Ishikawa (cell line): ENCODE data around the gene PAQR9.

Source experiments
- CEBPB ChIP-seq: IDR thresholded peaks from 2 replicates; pipeline ENCODE4 v1.6.1; 2012
- CREB1 ChIP-seq: IDR thresholded peaks from 2 replicates; pipeline ENCODE4 v1.6.1; 2012; ENCODE audit warnings: low read depth
- EGR1 ChIP-seq: IDR thresholded peaks from 2 replicates; pipeline ENCODE4 v1.6.1; 2012
- EP300 ChIP-seq: IDR thresholded peaks from 2 replicates; pipeline ENCODE4 v1.6.1; 2012; ENCODE audit warnings: borderline replicate concordance
- FOXM1 ChIP-seq: IDR thresholded peaks from 2 replicates; pipeline ENCODE4 v1.6.1; 2012; ENCODE audit warnings: low read depth, borderline replicate concordance
- MAX ChIP-seq: IDR thresholded peaks from 2 replicates; pipeline ENCODE4 v1.6.1; 2012
- NFIC ChIP-seq: IDR thresholded peaks from 2 replicates; pipeline ENCODE4 v1.6.1; 2012
- RAD21 ChIP-seq: IDR thresholded peaks from 2 replicates; pipeline ENCODE4 v1.6.1; 2012; ENCODE audit warnings: low read depth
- REST ChIP-seq: IDR thresholded peaks from 2 replicates; pipeline ENCODE4 v1.6.1; 2012; ENCODE audit warnings: low read depth, mild to moderate bottlenecking
- TAF1 ChIP-seq: IDR thresholded peaks from 2 replicates; pipeline ENCODE4 v1.6.1; 2012; ENCODE audit warnings: low read depth, mild to moderate bottlenecking
- TCF12 ChIP-seq: IDR thresholded peaks from 2 replicates; pipeline ENCODE4 v1.6.1; 2012; ENCODE audit warnings: low read depth
- TEAD4 ChIP-seq: IDR thresholded peaks from 2 replicates; pipeline ENCODE4 v1.6.1; 2012
- USF1 ChIP-seq: IDR thresholded peaks from 2 replicates; pipeline ENCODE4 v1.6.1; 2012
- YY1 ChIP-seq: IDR thresholded peaks from 2 replicates; pipeline ENCODE4 v1.6.1; 2012; ENCODE audit warnings: low read depth
- ZBTB7A ChIP-seq: IDR thresholded peaks from 2 replicates; pipeline ENCODE4 v1.6.1; 2012; ENCODE audit warnings: low read depth

Gene PAQR9

GRCh38 chr3:142968319-142969025 is 5.0 kb upstream of the PAQR9 start:
- no peak for TF ChIP-seq TEAD4
- TF ChIP-seq TAF1, result no peak
- no peak for TF ChIP-seq MAX

GRCh38 chr3:142966808-142967207 is 3.3 kb upstream of the PAQR9 start:
- TF ChIP-seq USF1, result no peak
- no peak for TF ChIP-seq TEAD4
- no peak for TF ChIP-seq EGR1
- TF ChIP-seq MAX, result no peak
- no peak for TF ChIP-seq YY1
- TF ChIP-seq TCF12, result no peak
- TF ChIP-seq TAF1, result no peak
- TF ChIP-seq CREB1, result no peak
- no peak for TF ChIP-seq NFIC
- no peak for TF ChIP-seq REST
- TF ChIP-seq EP300, result no peak
- TF ChIP-seq FOXM1, result no peak
- no peak for TF ChIP-seq RAD21
- TF ChIP-seq ZBTB7A, result no peak
- no peak for TF ChIP-seq CEBPB

GRCh38 chr3:142965581-142965980 is 2.1 kb upstream of the PAQR9 start:
- no peak for TF ChIP-seq ZBTB7A
- TF ChIP-seq CREB1, result no peak
- no peak for TF ChIP-seq REST
- no peak for TF ChIP-seq MAX
- TF ChIP-seq FOXM1, result no peak
- TF ChIP-seq USF1, result no peak
- TF ChIP-seq YY1, result no peak
- no peak for TF ChIP-seq RAD21
- TF ChIP-seq TCF12, result no peak

- TF ChIP-seq CEBPB, result no peak
Observed at GRCh38 chr3:142963234-142963515, 299 bp downstream of the PAQR9 start.

- no peak for TF ChIP-seq TCF12
- TF ChIP-seq TEAD4, result no peak
- no peak for TF ChIP-seq MAX
- no peak for TF ChIP-seq CEBPB
- no peak for TF ChIP-seq USF1
- no peak for TF ChIP-seq TAF1
- no peak for TF ChIP-seq EGR1
- no peak for TF ChIP-seq ZBTB7A
- no peak for TF ChIP-seq RAD21
- TF ChIP-seq FOXM1, result no peak
- TF ChIP-seq YY1, result no peak
- TF ChIP-seq REST, result no peak
- no peak for TF ChIP-seq NFIC
- TF ChIP-seq EP300, result no peak
- TF ChIP-seq CREB1, result no peak
Observed at GRCh38 chr3:142962520-142963233, 797 bp downstream of the PAQR9 start.
